ENCODE data around the gene TRAIP.
A peak's percentile ranks its signal among the peaks of the same experiment; 100 is the strongest.
"Not testable (repeated sequence)": the region's sequence is repeated elsewhere in the genome, so short reads cannot be mapped to it uniquely, and the experiment has no call there.

Gene TRAIP

DNA sequence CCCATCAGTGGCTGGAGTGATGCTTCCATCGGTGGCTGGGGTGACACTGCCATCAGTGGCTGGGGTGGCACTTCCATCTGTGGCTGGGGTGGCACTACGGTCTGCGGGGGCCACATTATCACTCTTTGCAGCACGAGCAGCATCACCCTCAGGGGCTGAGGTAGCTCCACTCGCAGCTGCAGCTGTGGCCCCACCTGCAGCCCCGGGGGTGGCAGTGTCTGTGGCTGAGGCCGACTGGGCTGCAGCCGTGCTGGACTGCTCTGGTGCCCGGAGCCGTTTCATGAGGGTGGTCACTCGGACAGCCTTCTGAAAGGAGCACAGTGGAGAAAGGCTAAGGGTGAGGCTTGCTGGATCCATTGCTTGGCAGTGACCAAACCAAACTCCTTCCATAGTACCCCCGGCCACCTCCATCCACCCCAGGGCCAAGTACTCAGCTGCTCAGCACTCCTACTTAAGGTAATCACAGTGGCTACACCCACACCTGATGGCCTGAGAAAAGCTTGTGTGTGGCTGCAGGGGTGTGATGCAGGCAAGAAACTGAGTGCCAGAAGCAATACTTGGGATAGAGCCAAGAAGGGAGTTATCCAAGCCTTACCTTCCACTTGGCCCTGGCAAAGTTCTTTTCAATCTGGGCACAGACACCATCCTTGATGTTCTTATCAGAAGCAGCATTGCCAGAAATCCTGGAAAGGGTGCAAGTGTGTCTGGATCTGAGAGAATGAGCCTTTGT is 3.4 kb upstream of the TRAIP start:
- Mint-ChIP-seq H3K36me3 (ENCODE audit: low read depth) (no peaks in the 10 kb centered on the region), H3K27me3 (peaks cover 4% of the 10 kb centered on the region), H3K4me3 (no peak overlapping the region), H3K9me3 (no peaks in the 10 kb centered on the region), H3K27ac (no peak overlapping the region), H3K4me1 (ENCODE audit: low read depth) (peaks cover 6% of the 10 kb centered on the region)

DNA sequence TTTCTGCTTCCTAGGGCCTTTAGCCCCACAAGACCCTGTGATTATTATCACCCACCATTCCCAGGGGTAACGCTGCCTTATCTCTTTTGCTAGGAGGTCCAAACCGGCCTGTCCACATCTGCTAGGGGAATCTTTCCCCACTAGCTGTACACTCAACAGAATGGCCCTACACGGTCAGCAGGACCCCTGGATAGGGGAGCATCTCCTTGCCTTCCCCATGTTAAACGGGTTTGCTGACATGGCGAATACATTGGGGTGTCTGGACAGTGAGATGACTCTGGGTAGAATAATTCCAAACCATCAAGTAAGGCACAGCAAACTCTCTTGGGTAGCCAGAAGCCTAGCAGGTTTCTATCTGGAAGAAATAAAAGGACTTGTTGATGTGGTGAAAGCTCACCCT is 702 bp downstream of the TRAIP start:
- H3K9me3 Mint-ChIP-seq = no peaks in the 10 kb centered on the region
- no peaks in the 10 kb centered on the region for H3K36me3 Mint-ChIP-seq (ENCODE audit: low read depth)
- peak overlapping the region; percentile 95 for H3K4me3 Mint-ChIP-seq
- H3K27ac Mint-ChIP-seq = peak overlapping the region; percentile 86
- peaks cover 6% of the 10 kb centered on the region for H3K4me1 Mint-ChIP-seq (ENCODE audit: low read depth)
- no peaks in the 10 kb centered on the region for H3K27me3 Mint-ChIP-seq

DNA sequence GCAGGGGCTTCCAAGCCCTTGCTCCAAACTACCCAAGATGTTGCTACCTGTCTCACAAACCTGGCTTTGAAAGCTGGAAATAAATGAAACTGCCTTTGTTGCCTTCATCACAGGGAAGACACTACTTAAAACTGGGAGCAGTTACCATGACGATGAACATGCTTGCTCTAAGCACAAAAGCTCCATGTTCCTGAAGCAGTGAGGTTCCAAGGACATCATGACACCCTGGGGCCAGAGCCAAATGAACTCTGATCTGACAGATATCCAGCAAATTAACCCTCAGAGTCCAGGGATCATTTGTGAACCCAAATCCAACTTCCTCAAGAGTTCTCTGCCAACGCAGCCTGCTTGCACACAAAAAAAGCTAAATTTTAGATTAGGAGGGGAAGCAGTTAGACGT is 10.7 kb downstream of the TRAIP start:
- Mint-ChIP-seq H3K9me3 (no peaks in the 10 kb centered on the region), H3K4me1 (ENCODE audit: low read depth) (no peaks in the 10 kb centered on the region), H3K27me3 (no peaks in the 10 kb centered on the region), H3K4me3 (no peak overlapping the region), H3K36me3 (ENCODE audit: low read depth) (peaks cover 21% of the 10 kb centered on the region), H3K27ac (no peak overlapping the region)

DNA sequence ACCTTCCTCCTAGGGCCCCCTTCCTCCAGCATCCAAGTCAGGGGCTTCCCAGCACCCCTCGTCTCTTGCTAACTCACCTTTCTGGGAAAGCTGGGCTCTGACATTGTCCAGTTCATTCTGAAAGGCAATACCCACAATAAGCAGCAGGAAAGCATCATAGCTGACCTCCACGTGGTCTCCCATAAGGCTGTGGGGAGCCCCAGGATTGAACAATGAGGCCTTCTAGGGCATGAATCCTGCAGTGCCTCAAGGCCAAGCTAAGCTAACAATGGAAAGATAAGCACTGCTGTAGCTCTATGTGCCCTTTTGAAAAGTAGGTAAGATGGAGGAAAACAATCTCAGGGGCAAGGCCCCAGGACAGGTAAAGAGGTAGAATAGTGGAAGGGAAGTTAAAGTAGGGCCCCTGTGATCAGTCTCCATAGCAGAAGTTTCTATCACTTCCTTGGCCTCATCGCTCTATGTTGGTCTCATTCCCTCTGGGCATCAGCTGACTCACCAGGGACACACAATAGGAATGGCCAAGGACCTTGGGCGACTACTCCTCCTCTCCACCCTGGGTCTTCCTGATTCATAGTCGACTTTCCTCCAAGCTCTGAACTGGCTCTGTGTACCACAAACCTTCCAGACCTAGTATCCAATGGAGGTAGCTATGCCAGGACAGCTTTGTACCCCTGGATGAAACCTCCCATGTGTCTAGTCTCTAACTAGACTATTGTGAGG is 11.7 kb downstream of the TRAIP start:
- no peak overlapping the region for H3K4me3 Mint-ChIP-seq
- no peaks in the 10 kb centered on the region for H3K4me1 Mint-ChIP-seq (ENCODE audit: low read depth)
- peaks cover 16% of the 10 kb centered on the region for H3K36me3 Mint-ChIP-seq (ENCODE audit: low read depth)
- no peak overlapping the region for H3K27ac Mint-ChIP-seq
- H3K27me3 Mint-ChIP-seq = no peaks in the 10 kb centered on the region
- no peaks in the 10 kb centered on the region for H3K9me3 Mint-ChIP-seq

DNA sequence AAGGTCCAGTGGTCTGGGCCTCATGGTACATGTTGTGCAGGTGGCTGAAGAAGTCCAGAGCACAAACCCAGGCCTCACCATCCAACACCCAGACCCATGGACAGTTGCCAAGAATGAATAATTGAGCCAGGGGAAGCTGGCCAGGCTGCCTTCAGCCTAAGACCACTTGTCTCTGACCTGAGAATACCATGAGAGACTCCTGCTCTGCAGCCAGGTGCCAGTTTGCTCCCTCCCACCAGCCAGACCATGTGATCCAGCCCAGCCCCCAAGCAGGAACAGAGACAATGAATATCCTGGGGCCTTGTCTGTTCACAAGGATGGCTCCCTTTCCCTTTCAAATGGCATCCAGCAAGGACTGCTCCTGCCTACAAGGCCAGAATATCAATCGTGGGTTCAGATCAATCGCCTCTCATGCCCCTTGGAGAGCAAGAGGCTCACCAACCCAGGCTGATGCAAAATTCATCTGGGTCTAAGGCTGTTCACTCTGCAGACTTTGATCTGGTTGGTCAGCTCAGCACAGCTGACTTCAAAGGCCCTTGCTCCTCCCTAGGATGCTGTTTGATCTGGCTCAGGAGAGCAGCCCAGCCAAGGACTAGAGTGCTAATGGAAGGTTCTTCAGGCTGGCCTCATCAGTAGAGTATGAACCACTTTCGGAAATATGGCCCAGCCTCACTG is 13.4 kb downstream of the TRAIP start:
- no peak overlapping the region for H3K4me3 Mint-ChIP-seq
- H3K4me1 Mint-ChIP-seq (ENCODE audit: low read depth) = no peaks in the 10 kb centered on the region
- no peak overlapping the region for H3K27ac Mint-ChIP-seq
- peaks cover 18% of the 10 kb centered on the region for H3K36me3 Mint-ChIP-seq (ENCODE audit: low read depth)
- H3K27me3 Mint-ChIP-seq = no peaks in the 10 kb centered on the region
- H3K9me3 Mint-ChIP-seq = no peaks in the 10 kb centered on the region

DNA sequence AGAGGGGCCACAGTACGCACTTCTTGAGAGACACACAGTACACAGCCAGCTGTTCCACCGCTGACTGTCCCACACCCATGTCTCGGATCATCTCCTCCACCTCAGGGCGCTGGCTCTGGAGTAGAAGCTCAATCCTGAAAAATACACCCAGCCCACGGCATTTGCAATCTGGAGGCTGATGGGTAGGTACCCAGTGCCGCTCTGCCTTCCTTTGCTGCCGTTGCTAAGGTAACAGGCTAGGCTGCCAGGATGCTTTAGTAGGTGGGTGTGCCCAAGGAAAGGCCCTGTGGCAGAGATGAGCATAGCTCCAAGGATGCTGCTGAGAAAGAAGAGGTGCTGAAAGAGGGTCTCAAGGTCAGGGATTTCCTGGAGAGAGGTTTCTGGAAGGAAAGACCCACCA is 14.6 kb downstream of the TRAIP start:
- Mint-ChIP-seq H3K4me1 (ENCODE audit: low read depth) (no peaks in the 10 kb centered on the region), H3K27me3 (no peaks in the 10 kb centered on the region), H3K36me3 (ENCODE audit: low read depth) (peaks cover 19% of the 10 kb centered on the region), H3K27ac (no peak overlapping the region), H3K4me3 (no peak overlapping the region), H3K9me3 (no peaks in the 10 kb centered on the region)

DNA sequence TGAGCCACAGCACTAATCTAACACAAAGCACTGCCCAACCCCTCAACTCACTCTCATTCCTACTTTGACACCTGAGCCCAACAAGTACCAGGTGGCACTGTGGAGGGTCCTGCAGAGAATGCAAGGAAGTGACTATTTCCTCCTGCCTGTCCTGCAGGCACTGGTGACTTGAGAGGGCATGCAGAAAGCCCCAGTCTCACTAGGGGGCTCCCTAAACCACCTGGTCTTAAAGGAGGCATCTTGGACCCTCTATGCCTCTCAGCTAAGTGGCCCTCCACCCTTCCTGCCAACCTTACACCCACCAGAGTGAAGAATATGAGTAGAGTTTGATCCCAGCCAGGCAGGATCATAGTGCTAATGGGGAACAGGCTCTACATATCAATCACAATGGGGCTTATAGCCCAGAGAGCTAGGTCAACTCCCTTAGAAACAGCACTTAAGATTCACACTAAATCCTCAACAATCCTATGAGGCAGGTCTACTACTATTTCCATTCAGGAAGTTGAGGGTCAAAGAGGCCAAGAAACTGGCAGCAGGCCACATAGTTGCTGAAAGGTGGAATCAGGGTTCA is 15.2 kb downstream of the TRAIP start:
- no peak overlapping the region for H3K27ac Mint-ChIP-seq

DNA sequence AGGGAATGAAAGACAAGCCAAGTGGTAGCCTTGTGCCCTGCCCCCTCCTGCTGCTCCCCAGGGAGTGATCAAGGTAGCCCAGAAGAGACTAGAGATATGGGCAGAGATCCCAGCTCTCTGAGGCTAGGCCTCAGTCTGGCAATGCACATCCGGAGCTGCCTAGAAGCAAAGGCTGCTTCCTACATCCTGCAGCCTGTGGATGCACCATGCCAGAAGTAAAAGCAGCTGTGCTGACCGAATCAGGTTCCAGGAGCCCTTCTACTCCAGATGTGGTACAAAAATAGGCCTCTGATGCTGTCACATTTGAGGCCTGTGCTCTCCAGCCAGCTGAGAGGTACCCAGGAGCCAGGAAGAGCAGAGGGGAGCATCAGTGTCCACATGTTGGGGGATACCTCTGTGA is 16.0 kb downstream of the TRAIP start:
- H3K27ac Mint-ChIP-seq = no peak overlapping the region
- no peaks in the 10 kb centered on the region for H3K9me3 Mint-ChIP-seq
- peaks cover 17% of the 10 kb centered on the region for H3K36me3 Mint-ChIP-seq (ENCODE audit: low read depth)
- no peaks in the 10 kb centered on the region for H3K27me3 Mint-ChIP-seq
- H3K4me3 Mint-ChIP-seq = no peak overlapping the region
- no peaks in the 10 kb centered on the region for H3K4me1 Mint-ChIP-seq (ENCODE audit: low read depth)

More for the DNA sequence above, 15.2 kb downstream of the TRAIP start:
- H3K9me3 Mint-ChIP-seq = no peaks in the 10 kb centered on the region
- H3K27me3 Mint-ChIP-seq = no peaks in the 10 kb centered on the region
- H3K4me1 Mint-ChIP-seq (ENCODE audit: low read depth) = no peaks in the 10 kb centered on the region
- H3K4me3 Mint-ChIP-seq = no peak overlapping the region
- peaks cover 16% of the 10 kb centered on the region for H3K36me3 Mint-ChIP-seq (ENCODE audit: low read depth)

DNA sequence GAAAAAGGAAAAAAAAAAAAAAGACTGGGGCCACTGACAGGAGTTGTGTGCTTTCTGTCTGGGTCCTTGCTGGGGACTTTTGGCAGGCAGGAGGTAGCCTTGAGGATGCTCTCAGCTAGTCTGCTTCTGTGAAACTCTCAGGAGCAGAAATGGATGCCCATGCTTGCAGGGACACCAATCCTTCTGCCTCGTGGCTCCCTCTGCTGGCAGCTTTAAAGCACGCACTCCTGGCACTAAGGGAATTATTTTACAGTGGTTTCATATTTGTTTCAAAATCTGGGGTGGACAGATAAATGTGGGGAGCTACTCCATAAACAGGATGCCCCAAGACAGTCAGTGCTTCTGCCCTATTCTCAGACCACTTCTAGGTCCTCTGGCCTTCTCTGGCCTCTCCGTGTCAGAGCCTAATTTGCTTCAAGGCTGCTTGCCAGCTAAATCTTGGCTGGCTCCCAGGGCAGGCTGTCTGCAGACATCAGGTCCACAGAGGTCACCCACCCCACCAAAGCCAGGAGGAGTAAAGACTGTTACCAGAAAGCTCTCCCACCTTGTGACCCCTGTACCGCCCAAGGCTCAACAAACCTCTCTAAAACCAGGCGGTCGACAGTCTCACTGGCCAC is 17.1 kb downstream of the TRAIP start:
- Mint-ChIP-seq H3K9me3 (no peaks in the 10 kb centered on the region), H3K27ac (no peak overlapping the region), H3K36me3 (ENCODE audit: low read depth) (peaks cover 25% of the 10 kb centered on the region), H3K27me3 (no peaks in the 10 kb centered on the region), H3K4me3 (no peak overlapping the region), H3K4me1 (ENCODE audit: low read depth) (no peaks in the 10 kb centered on the region)

DNA sequence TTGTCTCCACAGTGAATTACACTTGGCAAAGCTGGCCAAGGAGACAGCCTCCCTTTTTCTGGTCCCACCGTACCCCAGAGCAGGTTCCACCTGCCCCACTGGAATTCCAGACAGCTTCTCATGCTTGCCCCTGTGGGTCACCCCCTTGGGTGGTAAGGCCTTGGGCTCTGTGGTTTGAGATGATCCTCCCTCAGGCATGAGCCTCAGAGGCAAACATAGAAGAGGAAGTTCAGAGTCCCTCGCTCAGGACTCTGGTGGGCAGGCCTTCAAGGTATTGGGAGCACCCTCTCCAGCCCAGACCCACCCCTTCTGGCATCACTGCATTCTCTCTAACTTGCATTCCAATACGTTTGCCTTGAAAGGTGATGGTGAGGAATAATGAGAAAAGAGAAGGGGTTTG is 25.0 kb downstream of the TRAIP start:
- H3K27me3 Mint-ChIP-seq = no peaks in the 10 kb centered on the region
- no peaks in the 10 kb centered on the region for H3K9me3 Mint-ChIP-seq

DNA sequence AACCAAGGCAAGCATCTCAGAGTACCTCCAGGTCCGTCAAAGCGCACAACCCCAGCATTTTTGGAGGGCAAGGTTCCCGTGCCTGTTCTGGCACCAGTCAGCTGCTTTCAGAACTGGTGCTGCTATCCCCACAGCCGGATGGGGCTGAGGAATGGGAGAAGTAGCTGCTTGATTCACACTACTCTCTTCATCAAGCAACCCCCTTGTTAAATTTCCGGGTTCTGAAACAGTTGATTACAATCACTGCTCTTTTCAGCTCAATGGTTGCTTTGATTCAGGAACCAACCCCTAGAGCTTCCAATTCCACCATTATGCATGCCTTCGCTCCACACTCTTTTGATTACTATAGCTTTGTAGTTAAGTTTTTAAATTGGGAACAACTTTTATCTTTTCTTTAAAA is 30.3 kb downstream of the TRAIP start:
- no peaks in the 10 kb centered on the region for H3K9me3 Mint-ChIP-seq
- no peaks in the 10 kb centered on the region for H3K27me3 Mint-ChIP-seq
- no peak overlapping the region for H3K27ac Mint-ChIP-seq
- H3K36me3 Mint-ChIP-seq (ENCODE audit: low read depth) = peaks cover 17% of the 10 kb centered on the region
- no peak overlapping the region for H3K4me3 Mint-ChIP-seq
- H3K4me1 Mint-ChIP-seq (ENCODE audit: low read depth) = no peaks in the 10 kb centered on the region

More for the DNA sequence above, 25.0 kb downstream of the TRAIP start:
- H3K4me3 Mint-ChIP-seq = no peak overlapping the region
- H3K27ac Mint-ChIP-seq = no peak overlapping the region
- H3K4me1 Mint-ChIP-seq (ENCODE audit: low read depth) = no peaks in the 10 kb centered on the region
- H3K36me3 Mint-ChIP-seq (ENCODE audit: low read depth) = peaks cover 37% of the 10 kb centered on the region

DNA sequence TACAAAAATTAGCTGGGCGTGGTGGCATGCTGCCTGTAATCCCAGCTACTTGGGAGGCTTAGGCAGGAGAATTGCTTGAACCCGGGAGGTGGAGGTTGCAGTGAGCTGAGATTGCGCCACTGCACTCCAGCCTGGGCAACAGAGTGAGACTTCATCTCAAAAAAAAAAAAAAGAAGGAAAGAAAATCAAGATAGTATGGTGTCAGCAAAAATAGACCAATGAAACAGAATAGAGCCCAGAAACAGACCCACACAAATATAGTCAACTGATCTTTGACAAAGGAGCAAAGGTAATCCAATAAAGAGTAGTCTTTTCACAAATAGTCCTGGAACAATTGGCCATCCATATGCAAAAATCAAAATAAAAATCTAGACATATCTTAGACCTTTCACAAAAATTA is 33.2 kb downstream of the TRAIP start:
- not testable (repeated sequence) for H3K27ac Mint-ChIP-seq; H3K9me3 Mint-ChIP-seq; H3K4me1 Mint-ChIP-seq (ENCODE audit: low read depth); H3K4me3 Mint-ChIP-seq; H3K27me3 Mint-ChIP-seq; H3K36me3 Mint-ChIP-seq (ENCODE audit: low read depth)

DNA sequence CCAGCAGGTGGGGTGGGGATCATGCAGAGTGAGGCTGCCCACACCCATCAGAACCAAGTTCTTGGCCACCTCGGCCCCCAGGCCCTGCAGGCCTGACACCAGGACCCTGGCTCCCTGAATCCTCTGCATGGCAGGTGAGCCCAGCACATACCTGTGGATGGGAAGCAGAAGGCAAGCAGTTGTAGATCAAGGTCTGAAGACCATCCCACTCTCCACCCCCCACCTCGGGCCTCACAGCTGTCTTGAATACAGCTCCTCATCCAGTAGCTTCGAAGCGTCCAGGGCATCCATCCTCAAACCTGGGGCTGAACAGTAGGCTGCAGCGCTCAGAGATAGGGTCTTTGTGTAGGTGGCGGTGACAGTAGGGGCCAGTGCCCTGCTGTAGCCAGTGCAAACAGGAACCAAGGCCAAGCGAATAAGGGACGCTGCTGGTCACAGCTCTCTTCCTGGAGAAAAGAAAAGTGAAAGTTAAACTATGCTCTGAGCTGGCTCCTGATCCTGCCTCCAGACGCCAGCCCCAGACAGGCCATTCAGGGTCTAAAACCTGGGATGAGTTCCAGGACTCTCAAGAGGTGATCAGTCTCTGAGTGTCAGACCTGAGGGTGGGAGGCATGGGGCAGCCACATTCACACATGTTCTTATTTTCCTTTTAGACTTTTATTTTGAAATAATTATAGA is 42.7 kb downstream of the TRAIP start, which contains the start of gene UBA7:
Gene UBA7 (minus strand): TSS at position 457 of the 678 bp plus-strand sequence. CDS start 166 bp downstream, at position 291.
- Mint-ChIP-seq H3K4me1 (ENCODE audit: low read depth) (peaks cover 24% of the 10 kb centered on the region), H3K36me3 (ENCODE audit: low read depth) (no peaks in the 10 kb centered on the region), H3K9me3 (no peaks in the 10 kb centered on the region), H3K27me3 (no peaks in the 10 kb centered on the region), H3K27ac (peak within 1 kb of the TSS; percentile 94), H3K4me3 (peak within 1 kb of the TSS; percentile 89)

DNA sequence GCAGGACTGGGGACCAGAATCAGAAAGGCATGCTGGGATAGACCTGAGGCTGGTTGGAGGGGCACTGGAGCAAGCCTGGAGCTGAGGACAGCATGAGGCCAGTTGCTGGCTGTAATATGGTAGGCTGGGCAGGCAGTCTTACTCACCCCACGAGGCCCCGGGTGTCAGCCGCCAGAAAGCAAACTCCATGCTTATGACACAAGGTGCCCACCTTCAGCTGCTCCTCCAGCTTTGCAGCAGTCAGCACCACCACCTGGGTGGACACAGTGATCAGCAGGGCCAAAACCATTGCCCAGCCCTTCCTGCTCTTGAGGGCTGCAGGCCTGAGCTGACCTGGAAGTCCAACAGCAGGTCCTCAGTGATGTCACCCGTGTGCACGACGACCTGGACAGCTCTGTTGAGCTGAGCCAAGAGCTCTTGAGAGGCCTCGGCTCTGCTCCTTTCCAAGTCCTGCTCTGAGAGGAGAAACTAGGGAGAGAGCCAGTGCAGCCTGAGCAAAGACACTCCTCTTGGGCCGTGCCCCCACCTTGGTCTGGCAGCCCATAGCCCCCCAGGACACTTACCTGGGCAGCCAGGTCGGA is 43.4 kb downstream of the TRAIP start:
- Mint-ChIP-seq H3K9me3 (no peaks in the 10 kb centered on the region), H3K4me3 (peak overlapping the region; percentile 89), H3K27me3 (no peaks in the 10 kb centered on the region), H3K36me3 (ENCODE audit: low read depth) (no peaks in the 10 kb centered on the region), H3K4me1 (ENCODE audit: low read depth) (peaks cover 30% of the 10 kb centered on the region), H3K27ac (peak overlapping the region; percentile 94)
